ENCODE results near the gene SLC9A9.
"Not testable (repeated sequence)": the region's sequence is repeated elsewhere in the genome, so short reads cannot be mapped to it uniquely, and the experiment has no call there.

SLC9A9 gene

GRCh38 chr3:143526011-143526545, 322.2 kb downstream of the SLC9A9 start:
- no peak overlapping the region for H3K4me3 ChIP-seq (ENCODE audit: low read depth, low read length)
- no peaks in the 10 kb centered on the region for H3K4me1 ChIP-seq (ENCODE audit: control insufficient read depth, insufficient read depth, low read length)
- H3K9ac ChIP-seq (ENCODE audit: low read depth, low read length) = no peak overlapping the region
- no peaks in the 10 kb centered on the region for H3K36me3 ChIP-seq (ENCODE audit: control insufficient read depth, insufficient read depth, low read length)
- no peaks in the 10 kb centered on the region for H3K9me3 ChIP-seq (ENCODE audit: control insufficient read depth, insufficient read depth, low read length)
- H3K27ac ChIP-seq (ENCODE audit: low read depth, low read length) = no peak overlapping the region
- no peaks in the 10 kb centered on the region for H3K27me3 ChIP-seq (ENCODE audit: control insufficient read depth, insufficient read depth, low read length)

GRCh38 chr3:143525408-143525807, 322.9 kb downstream of the SLC9A9 start:
- H3K4me3 ChIP-seq (ENCODE audit: low read depth, low read length) = no peak overlapping the region
- no peaks in the 10 kb centered on the region for H3K27me3 ChIP-seq (ENCODE audit: control insufficient read depth, insufficient read depth, low read length)
- no peaks in the 10 kb centered on the region for H3K4me1 ChIP-seq (ENCODE audit: control insufficient read depth, insufficient read depth, low read length)
- H3K27ac ChIP-seq (ENCODE audit: low read depth, low read length) = no peak overlapping the region
- no peak overlapping the region for H3K9ac ChIP-seq (ENCODE audit: low read depth, low read length)
- no peaks in the 10 kb centered on the region for H3K9me3 ChIP-seq (ENCODE audit: control insufficient read depth, insufficient read depth, low read length)
- no peaks in the 10 kb centered on the region for H3K36me3 ChIP-seq (ENCODE audit: control insufficient read depth, insufficient read depth, low read length)

- no peak overlapping the region for H3K27ac ChIP-seq (ENCODE audit: low read depth, low read length)
- no peak overlapping the region for H3K4me3 ChIP-seq (ENCODE audit: low read depth, low read length)
- H3K9ac ChIP-seq (ENCODE audit: low read depth, low read length) = no peak overlapping the region
- H3K36me3 ChIP-seq (ENCODE audit: control insufficient read depth, insufficient read depth, low read length) = no peaks in the 10 kb centered on the region
- no peaks in the 10 kb centered on the region for H3K4me1 ChIP-seq (ENCODE audit: control insufficient read depth, insufficient read depth, low read length)
- H3K9me3 ChIP-seq (ENCODE audit: control insufficient read depth, insufficient read depth, low read length) = no peaks in the 10 kb centered on the region
- no peaks in the 10 kb centered on the region for H3K27me3 ChIP-seq (ENCODE audit: control insufficient read depth, insufficient read depth, low read length)
Measured at GRCh38 chr3:143521803-143522202, 326.5 kb downstream of the SLC9A9 start.

GRCh38 chr3:143517131-143517530, 331.1 kb downstream of the SLC9A9 start:
- not testable (repeated sequence) for H3K9me3 ChIP-seq (ENCODE audit: control insufficient read depth, insufficient read depth, low read length); H3K36me3 ChIP-seq (ENCODE audit: control insufficient read depth, insufficient read depth, low read length); H3K4me1 ChIP-seq (ENCODE audit: control insufficient read depth, insufficient read depth, low read length); H3K4me3 ChIP-seq (ENCODE audit: low read depth, low read length); H3K9ac ChIP-seq (ENCODE audit: low read depth, low read length); H3K27me3 ChIP-seq (ENCODE audit: control insufficient read depth, insufficient read depth, low read length); H3K27ac ChIP-seq (ENCODE audit: low read depth, low read length)

GRCh38 chr3:143514874-143515273, 333.4 kb downstream of the SLC9A9 start:
- no peak overlapping the region for H3K4me3 ChIP-seq (ENCODE audit: low read depth, low read length)
- H3K4me1 ChIP-seq (ENCODE audit: control insufficient read depth, insufficient read depth, low read length) = no peaks in the 10 kb centered on the region
- no peak overlapping the region for H3K9ac ChIP-seq (ENCODE audit: low read depth, low read length)
- no peaks in the 10 kb centered on the region for H3K36me3 ChIP-seq (ENCODE audit: control insufficient read depth, insufficient read depth, low read length)
- H3K27ac ChIP-seq (ENCODE audit: low read depth, low read length) = no peak overlapping the region
- no peaks in the 10 kb centered on the region for H3K9me3 ChIP-seq (ENCODE audit: control insufficient read depth, insufficient read depth, low read length)
- no peaks in the 10 kb centered on the region for H3K27me3 ChIP-seq (ENCODE audit: control insufficient read depth, insufficient read depth, low read length)

- Histone ChIP-seq H3K36me3 (ENCODE audit: control insufficient read depth, insufficient read depth, low read length) (no peaks in the 10 kb centered on the region), H3K9me3 (ENCODE audit: control insufficient read depth, insufficient read depth, low read length) (no peaks in the 10 kb centered on the region), H3K4me1 (ENCODE audit: control insufficient read depth, insufficient read depth, low read length) (no peaks in the 10 kb centered on the region), H3K27me3 (ENCODE audit: control insufficient read depth, insufficient read depth, low read length) (no peaks in the 10 kb centered on the region), H3K4me3 (ENCODE audit: low read depth, low read length) (no peak overlapping the region), H3K9ac (ENCODE audit: low read depth, low read length) (no peak overlapping the region), H3K27ac (ENCODE audit: low read depth, low read length) (no peak overlapping the region)
Measured at GRCh38 chr3:143514109-143514508, 334.2 kb downstream of the SLC9A9 start.

- no peaks in the 10 kb centered on the region for H3K4me1 ChIP-seq (ENCODE audit: control insufficient read depth, insufficient read depth, low read length)
- H3K9ac ChIP-seq (ENCODE audit: low read depth, low read length) = no peak overlapping the region
- no peaks in the 10 kb centered on the region for H3K36me3 ChIP-seq (ENCODE audit: control insufficient read depth, insufficient read depth, low read length)
- H3K9me3 ChIP-seq (ENCODE audit: control insufficient read depth, insufficient read depth, low read length) = no peaks in the 10 kb centered on the region
- no peak overlapping the region for H3K27ac ChIP-seq (ENCODE audit: low read depth, low read length)
- H3K4me3 ChIP-seq (ENCODE audit: low read depth, low read length) = no peak overlapping the region
- no peaks in the 10 kb centered on the region for H3K27me3 ChIP-seq (ENCODE audit: control insufficient read depth, insufficient read depth, low read length)
Measured at GRCh38 chr3:143511174-143511879, 336.9 kb downstream of the SLC9A9 start.

- Histone ChIP-seq H3K4me1 (ENCODE audit: control insufficient read depth, insufficient read depth, low read length) (no peaks in the 10 kb centered on the region), H3K4me3 (ENCODE audit: low read depth, low read length) (no peak overlapping the region), H3K27me3 (ENCODE audit: control insufficient read depth, insufficient read depth, low read length) (no peaks in the 10 kb centered on the region), H3K27ac (ENCODE audit: low read depth, low read length) (no peak overlapping the region), H3K9me3 (ENCODE audit: control insufficient read depth, insufficient read depth, low read length) (no peaks in the 10 kb centered on the region), H3K9ac (ENCODE audit: low read depth, low read length) (no peak overlapping the region), H3K36me3 (ENCODE audit: control insufficient read depth, insufficient read depth, low read length) (no peaks in the 10 kb centered on the region)
Measured at GRCh38 chr3:143510601-143511000, 337.7 kb downstream of the SLC9A9 start.

GRCh38 chr3:143507735-143508580, 340.3 kb downstream of the SLC9A9 start:
- Histone ChIP-seq H3K9ac (ENCODE audit: low read depth, low read length) (no peak overlapping the region), H3K4me1 (ENCODE audit: control insufficient read depth, insufficient read depth, low read length) (no peaks in the 10 kb centered on the region), H3K27ac (ENCODE audit: low read depth, low read length) (no peak overlapping the region), H3K9me3 (ENCODE audit: control insufficient read depth, insufficient read depth, low read length) (no peaks in the 10 kb centered on the region), H3K36me3 (ENCODE audit: control insufficient read depth, insufficient read depth, low read length) (no peaks in the 10 kb centered on the region), H3K27me3 (ENCODE audit: control insufficient read depth, insufficient read depth, low read length) (no peaks in the 10 kb centered on the region), H3K4me3 (ENCODE audit: low read depth, low read length) (no peak overlapping the region)

- H3K36me3 ChIP-seq (ENCODE audit: control insufficient read depth, insufficient read depth, low read length) = no peaks in the 10 kb centered on the region
- H3K9ac ChIP-seq (ENCODE audit: low read depth, low read length) = no peak overlapping the region
- H3K4me3 ChIP-seq (ENCODE audit: low read depth, low read length) = no peak overlapping the region
- peaks cover 5% of the 10 kb centered on the region; the same call in 1 of the 2 replicates for H3K4me1 ChIP-seq (ENCODE audit: control insufficient read depth, insufficient read depth, low read length)
- no peaks in the 10 kb centered on the region for H3K9me3 ChIP-seq (ENCODE audit: control insufficient read depth, insufficient read depth, low read length)
- no peak overlapping the region for H3K27ac ChIP-seq (ENCODE audit: low read depth, low read length)
- H3K27me3 ChIP-seq (ENCODE audit: control insufficient read depth, insufficient read depth, low read length) = no peaks in the 10 kb centered on the region
Measured at GRCh38 chr3:143506190-143506589, 342.1 kb downstream of the SLC9A9 start.

- Histone ChIP-seq H3K9ac (ENCODE audit: low read depth, low read length) (no peak overlapping the region), H3K27me3 (ENCODE audit: control insufficient read depth, insufficient read depth, low read length) (no peaks in the 10 kb centered on the region), H3K36me3 (ENCODE audit: control insufficient read depth, insufficient read depth, low read length) (no peaks in the 10 kb centered on the region), H3K4me3 (ENCODE audit: low read depth, low read length) (no peak overlapping the region), H3K4me1 (ENCODE audit: control insufficient read depth, insufficient read depth, low read length) (peaks cover 5% of the 10 kb centered on the region; the same call in 1 of the 2 replicates), H3K27ac (ENCODE audit: low read depth, low read length) (no peak overlapping the region), H3K9me3 (ENCODE audit: control insufficient read depth, insufficient read depth, low read length) (no peaks in the 10 kb centered on the region)
Measured at GRCh38 chr3:143503325-143503885, 344.9 kb downstream of the SLC9A9 start.
